ENCODE measurements around the gene PXK.

Gene PXK

GRCh38 chr3:58384381-58385090 is 51.8 kb downstream of the PXK start:
- DNase-seq, result no peak

DNA sequence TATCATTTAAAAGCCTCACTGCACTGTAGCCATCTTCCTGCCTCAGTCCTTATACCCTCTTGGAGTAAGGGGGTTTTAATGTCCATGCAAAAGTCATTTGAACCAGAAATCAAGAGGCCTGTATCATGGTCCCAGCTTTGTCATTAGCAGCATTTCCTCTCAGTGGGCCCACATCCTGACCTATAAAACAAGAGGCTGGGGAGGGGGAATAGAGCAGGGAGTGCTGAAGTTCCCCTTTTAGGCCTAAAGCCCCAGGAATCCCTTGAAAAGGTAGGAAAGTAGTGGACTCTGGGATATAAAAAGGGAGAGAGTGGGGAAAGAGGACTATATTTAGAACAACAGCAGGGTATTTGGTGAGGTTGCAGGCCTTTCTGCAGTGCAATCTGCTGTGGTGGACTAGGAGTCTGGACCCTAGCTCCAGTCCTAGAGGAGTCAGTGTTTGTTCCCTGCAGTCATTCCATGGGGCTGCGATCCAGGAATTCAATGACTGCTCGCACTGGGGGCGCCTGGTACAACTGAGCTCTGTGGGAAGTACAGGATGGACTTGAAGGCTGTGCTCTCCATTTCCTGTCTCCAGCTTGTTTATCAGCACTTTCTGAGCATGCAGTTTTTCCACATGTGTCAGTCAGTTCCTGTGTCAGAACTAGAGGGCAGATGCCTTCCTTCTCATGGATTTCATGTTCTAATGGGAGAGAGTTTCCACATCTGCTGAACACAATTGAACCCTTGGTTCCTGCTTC is 54.1 kb downstream of the PXK start:
- DNase-seq, result no peak

GRCh38 chr3:58387650-58388546 is 55.2 kb downstream of the PXK start:
- no peak for DNase-seq

GRCh38 chr3:58388550-58389091 is 55.9 kb downstream of the PXK start:
- no peak for DNase-seq

GRCh38 chr3:58391156-58391865 is 58.6 kb downstream of the PXK start:
- DNase-seq, result no peak

DNA sequence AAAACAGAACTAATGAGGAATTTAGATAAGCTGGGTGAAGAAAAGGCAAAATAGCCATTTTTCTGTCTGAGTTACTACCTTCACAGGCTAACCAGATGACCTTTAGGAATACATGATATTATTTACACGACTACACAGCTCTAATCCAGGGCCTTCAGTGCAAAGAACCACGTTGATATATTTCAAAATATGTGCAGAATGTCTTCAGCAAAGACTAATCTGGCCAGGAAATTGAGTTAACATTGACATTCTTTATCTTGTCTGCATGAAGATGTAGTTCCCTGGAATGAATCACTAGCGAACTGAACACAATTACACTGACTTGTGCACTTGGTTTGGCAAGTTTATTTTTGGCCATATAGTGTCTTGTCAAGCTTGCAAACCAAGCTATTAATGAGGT is 59.5 kb downstream of the PXK start:
- no peak for DNase-seq

DNA sequence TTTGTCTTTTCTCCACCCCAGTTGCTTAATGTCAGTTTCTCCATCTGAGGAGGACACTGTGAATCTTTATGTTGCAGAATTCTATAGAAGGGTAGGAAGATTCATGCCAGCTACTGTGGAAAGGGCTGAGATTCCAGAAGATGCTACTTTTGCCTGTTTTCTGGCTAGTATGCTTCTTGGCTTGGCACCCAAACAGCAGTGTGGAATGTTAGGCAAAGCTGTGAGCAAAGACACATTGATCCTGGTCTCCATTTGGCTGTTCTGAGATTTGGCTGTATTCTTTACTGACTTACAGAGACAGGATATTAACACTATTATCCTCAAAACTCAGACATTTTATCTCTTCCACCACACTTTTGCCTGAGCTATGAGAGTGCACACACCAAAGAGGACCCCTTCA is 61.6 kb downstream of the PXK start:
- DNase-seq, result no peak

- DNase-seq, result no peak
Measured at GRCh38 chr3:58398669-58399333, 66.1 kb downstream of the PXK start.

DNA sequence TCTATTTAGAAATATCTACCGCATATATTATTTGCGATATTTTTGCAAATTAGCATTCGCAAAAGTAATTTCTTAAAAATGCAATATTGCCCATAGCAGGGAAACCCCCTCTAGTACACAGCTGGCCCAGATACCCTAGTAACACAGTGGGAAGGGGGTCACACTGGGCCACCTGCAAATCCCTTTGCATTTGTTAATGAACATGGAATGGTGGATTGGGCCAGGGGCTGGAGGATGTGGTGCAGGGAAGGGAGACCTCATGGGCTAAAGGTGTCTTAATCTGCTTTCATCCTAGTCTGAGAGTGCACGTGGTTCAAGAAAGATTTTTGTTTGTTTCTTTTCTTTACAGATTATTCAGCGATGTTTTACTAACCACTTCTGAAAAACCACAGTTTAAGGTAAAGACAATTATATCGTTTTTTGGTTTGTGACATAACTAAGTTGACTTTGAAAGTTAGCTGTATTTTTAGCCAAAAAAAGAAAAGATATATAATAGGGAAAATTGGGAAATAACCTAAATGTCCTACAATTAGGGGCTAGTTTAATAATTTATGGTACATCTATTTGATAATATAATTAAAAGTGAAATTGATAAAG is 70.9 kb downstream of the PXK start:
- DNase-seq, result no peak

DNA sequence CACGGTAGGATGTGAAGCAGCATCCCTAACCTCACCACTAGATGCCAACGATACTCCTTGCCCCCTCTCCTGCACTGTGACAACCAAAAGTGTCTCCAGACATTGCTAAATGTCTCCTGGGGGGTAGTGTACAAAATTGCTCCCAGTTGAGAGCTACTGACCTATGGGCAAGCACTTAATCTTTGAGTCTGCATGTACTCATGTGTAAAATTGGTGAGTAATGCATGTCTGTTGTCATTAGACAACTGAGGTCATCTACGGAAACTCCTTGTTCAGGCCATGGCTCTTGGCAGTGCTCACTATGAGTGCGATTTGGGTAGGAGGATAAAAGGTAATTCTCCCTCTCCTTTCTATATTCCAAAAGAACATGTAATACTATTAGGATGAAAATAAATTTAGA is 71.7 kb downstream of the PXK start:
- no peak for DNase-seq

DNA sequence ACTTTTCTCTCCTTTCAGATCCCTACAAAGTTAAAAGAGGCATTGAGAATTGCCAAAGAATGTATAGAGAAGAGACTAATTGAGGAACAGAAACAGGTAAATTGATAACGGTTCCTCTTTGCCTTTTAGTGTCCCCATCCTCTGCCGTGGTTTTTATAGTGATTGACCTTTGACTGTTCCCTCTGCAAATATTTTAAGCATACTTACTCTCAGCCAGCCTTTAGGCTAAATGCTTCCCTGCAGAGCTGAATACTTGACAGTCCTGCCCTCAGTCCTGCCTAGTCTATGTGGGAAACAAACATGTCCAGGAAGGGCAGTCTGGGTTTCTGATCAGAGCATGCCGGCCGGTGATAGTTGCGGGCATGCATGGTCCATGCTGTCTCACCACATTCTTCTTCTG is 76.2 kb downstream of the PXK start:
- no peak for DNase-seq

GRCh38 chr3:58409663-58410062 is 77.0 kb downstream of the PXK start:
- no peak for DNase-seq

DNA sequence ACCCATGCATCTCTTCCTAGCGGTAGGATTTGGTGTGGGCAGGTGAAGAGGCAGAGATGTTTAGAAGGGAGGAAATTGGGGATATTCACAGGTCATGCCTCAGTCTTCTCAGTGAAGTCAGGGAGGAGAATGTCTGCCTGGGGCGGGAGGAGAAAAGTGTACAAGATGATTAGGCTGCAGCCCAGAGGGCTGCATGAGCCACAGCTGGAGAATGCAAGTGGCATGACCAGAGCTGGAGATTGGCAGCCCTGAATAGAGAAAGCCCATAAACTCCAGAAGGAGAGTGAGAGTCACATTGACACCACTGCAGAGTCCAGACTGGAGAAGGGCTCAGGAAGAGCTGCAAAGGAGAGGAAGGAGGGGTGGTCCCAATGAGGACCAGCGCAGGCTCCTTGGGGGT is 78.3 kb downstream of the PXK start:
- no peak for DNase-seq

- no peak for DNase-seq
Measured at GRCh38 chr3:58411851-58412830, 79.4 kb downstream of the PXK start.

DNA sequence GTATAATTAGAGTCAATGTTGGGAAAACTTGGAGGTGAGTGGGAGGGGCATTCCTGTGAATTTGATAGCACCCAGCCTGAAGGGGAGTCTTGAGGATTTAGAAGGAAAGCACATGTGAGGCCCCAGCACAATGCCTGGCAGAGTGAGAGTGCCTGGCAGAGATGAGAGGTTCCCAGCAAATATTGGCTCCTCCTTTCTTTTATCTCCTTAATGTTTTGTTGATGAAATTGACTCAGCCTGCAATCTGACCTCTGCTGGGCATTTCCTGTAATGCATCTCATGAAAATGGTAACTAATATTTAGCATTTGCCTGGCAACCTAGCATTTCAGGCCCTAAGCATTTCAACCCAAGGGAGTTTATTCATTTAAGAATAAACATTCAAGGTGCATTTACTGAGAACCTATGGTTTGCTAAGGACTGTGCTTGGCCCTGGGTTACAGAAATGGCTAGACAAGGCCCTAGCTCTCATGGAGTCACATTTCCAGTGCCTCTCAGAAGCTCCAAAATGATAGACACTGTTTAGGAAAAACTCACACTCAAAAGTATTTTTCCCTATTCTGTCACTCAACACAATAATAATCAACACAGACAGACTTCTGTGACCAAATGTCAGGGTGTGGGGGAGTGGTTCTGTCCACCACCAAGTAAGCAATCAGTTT is 82.0 kb downstream of the PXK start:
- no peak for DNase-seq

GRCh38 chr3:58416191-58416590 is 83.5 kb downstream of the PXK start:
- DNase-seq, result no peak

DNA sequence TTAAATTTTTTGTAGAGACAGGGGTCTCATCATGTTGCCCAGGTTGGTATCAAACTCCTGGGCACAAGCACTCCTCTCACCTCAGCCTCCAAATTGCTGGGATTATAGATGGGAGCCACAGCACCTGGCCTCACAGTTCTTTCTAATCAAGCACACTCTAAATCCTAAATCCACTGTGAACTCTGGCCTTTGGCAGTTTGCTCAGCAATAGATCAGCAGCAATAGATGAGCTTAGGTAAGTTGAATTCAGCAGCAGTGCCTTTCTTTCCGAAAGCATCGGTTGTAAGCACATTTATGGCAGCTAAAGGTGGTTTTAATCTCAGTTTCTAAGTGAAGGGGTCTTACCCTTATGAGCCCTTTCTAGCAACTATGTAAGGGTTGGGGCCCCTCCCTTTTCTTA is 84.4 kb downstream of the PXK start:
- no peak for DNase-seq

- no peak for DNase-seq
Measured at GRCh38 chr3:58418227-58418626, 85.5 kb downstream of the PXK start.

DNA sequence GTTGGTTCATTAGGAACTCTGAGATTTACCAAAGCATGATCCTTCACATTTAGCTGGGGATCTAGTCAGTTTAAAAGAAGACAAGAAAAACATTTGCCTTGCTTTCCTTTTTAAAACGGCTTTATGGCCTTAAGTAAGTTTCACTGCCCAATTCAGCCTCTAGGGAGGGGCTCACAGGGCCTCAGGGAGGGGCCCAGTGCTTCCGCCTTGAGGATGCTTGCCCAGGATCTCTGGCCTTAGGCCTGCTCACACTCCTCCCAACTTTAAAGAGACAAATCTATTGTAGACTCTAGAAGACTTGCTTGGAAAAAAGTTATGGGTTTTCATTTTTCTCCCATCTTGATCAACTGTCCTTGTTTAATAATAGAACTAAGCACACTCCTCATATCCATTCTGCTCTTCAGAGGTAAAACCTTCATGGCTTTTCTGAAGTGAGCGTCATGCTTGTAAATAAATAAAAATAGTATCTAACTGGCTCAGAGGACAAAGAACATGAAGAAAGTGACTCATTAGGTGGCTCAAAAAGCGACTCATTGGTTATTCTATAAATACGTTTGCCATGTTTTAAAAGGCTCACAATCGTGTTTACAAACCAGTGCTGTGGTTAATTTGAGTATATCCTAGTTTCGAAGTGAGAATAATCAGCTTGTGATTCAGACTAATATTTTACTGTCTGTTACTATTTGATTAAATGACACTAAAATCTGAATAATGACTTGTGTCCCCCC is 87.3 kb downstream of the PXK start:
- DNase-seq, result no peak

Data from NK-92 treated with Interleukin-12 subunit alpha and Interleukin-12 subunit beta, amount 100 ng/mL, for 24 hours (cell line).